ENCODE data around the gene CTDP1.

The CTDP1 gene

DNA sequence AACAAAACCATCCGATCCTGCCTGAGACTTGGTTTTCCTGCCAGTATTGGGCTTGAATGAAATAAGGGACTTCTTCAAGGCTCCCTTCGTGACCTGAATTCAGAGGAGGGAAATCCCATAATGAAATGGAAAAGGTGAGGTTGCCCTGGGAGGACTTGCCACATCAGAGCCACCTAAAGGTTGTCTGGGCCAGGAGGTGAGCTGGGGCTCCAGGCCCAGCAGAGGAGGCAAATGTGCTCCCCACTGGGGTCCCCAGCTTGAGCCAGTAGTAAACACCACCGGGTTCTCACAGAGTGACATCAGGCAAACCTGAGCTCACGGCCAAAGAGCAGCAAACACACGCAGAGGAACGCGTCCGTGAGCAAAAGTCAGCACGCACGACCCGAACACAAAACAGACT lies 28.6 kb upstream of the CTDP1 start:
- no peaks in the 10 kb centered on the region for H3K27me3 ChIP-seq
- no peak overlapping the region for H3K27ac ChIP-seq
- H3K4me1 ChIP-seq: no peaks in the 10 kb centered on the region
- H3K36me3 ChIP-seq: no peaks in the 10 kb centered on the region
- no peak overlapping the region for H3K4me3 ChIP-seq
- DNase-seq: no peak
- intact Hi-C loops (cut with DNase I; ENCODE audit: low total_unique reads): no loop called here
- no peak for TF ChIP-seq CTCF (IDR thresholded peaks at IDR 0.05)
- no peaks in the 10 kb centered on the region for H3K9me3 ChIP-seq

DNA sequence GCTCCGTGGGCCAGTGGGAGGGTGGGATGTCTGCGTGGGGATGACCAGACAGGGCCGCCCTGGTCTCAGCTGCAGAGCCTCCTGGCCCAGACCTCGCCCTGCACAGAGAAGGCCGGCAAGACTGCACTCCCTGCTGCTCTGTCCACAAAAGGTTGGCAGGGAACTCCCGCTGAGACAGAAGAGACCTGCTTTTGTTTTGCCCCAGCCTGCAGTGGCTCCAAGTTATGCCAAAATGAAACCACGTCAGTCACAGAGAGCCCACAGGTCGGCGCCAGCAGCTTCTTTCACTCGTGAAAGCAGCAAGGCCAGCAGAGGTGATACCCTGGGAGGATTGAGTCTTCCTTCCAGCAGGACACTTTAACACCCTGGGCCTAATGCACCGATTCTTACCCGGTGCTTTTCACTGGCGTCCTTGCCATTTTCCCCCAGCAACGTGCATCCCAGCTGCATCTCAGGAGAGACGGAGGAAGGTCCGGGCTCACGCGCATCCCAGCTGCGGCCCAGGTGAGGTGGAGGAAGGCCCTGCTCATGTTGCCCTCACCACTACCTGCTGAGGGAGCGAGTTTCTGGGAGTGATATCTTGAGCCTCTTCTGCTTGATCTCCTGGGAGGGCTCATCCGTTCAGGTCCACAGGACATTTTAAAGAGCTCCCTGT lies 22.1 kb upstream of the CTDP1 start:
- H3K36me3 ChIP-seq: no peaks in the 10 kb centered on the region
- no peak overlapping the region for H3K27ac ChIP-seq
- DNase-seq: no peak
- H3K4me1 ChIP-seq: no peaks in the 10 kb centered on the region
- H3K27me3 ChIP-seq: no peaks in the 10 kb centered on the region
- H3K9me3 ChIP-seq: no peaks in the 10 kb centered on the region
- no peak overlapping the region for H3K4me3 ChIP-seq
- no peak for TF ChIP-seq CTCF (IDR thresholded peaks at IDR 0.05)
- intact Hi-C loops (cut with DNase I; ENCODE audit: low total_unique reads): no loop called here

- no peak for DNase-seq
- Histone ChIP-seq H3K4me3 (no peak overlapping the region), H3K27me3 (no peaks in the 10 kb centered on the region), H3K4me1 (no peaks in the 10 kb centered on the region), H3K36me3 (no peaks in the 10 kb centered on the region), H3K27ac (no peak overlapping the region), H3K9me3 (no peaks in the 10 kb centered on the region)
- intact Hi-C loops (cut with DNase I; ENCODE audit: low total_unique reads): no loop called here
- TF ChIP-seq CTCF (IDR thresholded peaks at IDR 0.05): no peak
Observed at GRCh38 chr18:79658366-79658765, 21.2 kb upstream of the CTDP1 start.

DNA sequence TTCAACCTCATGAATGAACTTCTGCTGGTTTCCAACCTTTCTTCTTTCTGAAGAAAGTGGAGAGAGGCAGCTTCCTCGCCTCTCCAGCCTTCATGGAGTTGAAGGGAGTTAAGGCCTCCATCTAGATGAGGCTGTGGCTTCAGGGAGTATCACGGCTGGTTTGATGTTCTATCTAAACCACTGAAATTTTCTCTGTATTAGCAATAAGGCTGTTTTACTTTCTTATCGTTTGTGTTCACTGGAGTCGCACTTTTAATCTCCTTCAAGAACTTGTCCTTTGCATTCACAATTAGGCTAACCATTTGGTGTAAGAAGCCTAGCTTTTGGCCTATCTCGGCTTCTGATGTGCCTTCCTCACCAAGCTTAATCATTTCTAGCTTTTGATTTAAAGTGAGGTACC lies 19.9 kb upstream of the CTDP1 start:
- no peak overlapping the region for H3K27ac ChIP-seq
- DNase-seq: no peak
- H3K27me3 ChIP-seq: no peaks in the 10 kb centered on the region
- no peak overlapping the region for H3K4me3 ChIP-seq
- H3K36me3 ChIP-seq: no peaks in the 10 kb centered on the region
- no peaks in the 10 kb centered on the region for H3K9me3 ChIP-seq
- no peaks in the 10 kb centered on the region for H3K4me1 ChIP-seq
- TF ChIP-seq CTCF (IDR thresholded peaks at IDR 0.05): no peak
- intact Hi-C loops (cut with DNase I; ENCODE audit: low total_unique reads): no loop called here

- no peak overlapping the region for H3K4me3 ChIP-seq
- no peak for DNase-seq
- intact Hi-C loops (cut with DNase I; ENCODE audit: low total_unique reads): no loop called here
Observed at GRCh38 chr18:79662034-79662433, 17.6 kb upstream of the CTDP1 start.

More at GRCh38 chr18:79662034-79662433, 17.6 kb upstream of the CTDP1 start:
- no peaks in the 10 kb centered on the region for H3K4me1 ChIP-seq
- H3K9me3 ChIP-seq: no peaks in the 10 kb centered on the region
- H3K36me3 ChIP-seq: no peaks in the 10 kb centered on the region
- H3K27me3 ChIP-seq: no peaks in the 10 kb centered on the region
- no peak overlapping the region for H3K27ac ChIP-seq
- no peak for TF ChIP-seq CTCF (IDR thresholded peaks at IDR 0.05)

All from tibial artery (tissue), 4 donors.